NCI-H1417 (cell line): Measurements from ENCODE around the gene OR10W1.

Experiments used
- DNase-seq, 3 experiments: peaks; one replicate each; lab custom pipeline; 2025; lab: John Stamatoyannopoulos, UW

OR10W1 gene, protein sequence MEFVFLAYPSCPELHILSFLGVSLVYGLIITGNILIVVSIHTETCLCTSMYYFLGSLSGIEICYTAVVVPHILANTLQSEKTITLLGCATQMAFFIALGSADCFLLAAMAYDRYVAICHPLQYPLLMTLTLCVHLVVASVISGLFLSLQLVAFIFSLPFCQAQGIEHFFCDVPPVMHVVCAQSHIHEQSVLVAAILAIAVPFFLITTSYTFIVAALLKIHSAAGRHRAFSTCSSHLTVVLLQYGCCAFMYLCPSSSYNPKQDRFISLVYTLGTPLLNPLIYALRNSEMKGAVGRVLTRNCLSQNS

DNA sequence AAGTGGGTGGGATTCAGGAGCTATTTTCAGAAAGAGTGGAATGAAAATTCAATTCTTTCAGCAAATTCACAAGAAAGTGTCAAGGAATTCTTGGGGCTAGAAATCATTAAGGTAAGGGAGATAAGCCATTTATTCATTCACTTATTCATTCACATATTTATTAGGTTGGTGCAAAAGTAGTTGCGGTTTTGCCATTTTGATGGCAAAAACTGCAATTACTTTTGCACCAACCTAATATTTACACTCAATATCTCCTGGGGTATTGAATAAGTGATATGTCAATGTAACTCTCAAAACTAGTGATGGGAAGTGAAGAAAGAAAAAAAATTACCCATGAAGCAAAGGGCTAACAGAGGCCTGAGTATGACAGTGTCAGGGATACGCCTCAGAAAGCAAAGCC, at the start of gene OR10W1:
TSS of gene OR10W1 (minus strand) at position 119 of the 400 bp plus-strand sequence. CDS start 402 bp downstream, outside the sequence.
- no peak for DNase-seq

- no peak for DNase-seq
Observed at GRCh38 chr11:58316142-58316541, 48.1 kb upstream of the OR10W1 start.

DNA sequence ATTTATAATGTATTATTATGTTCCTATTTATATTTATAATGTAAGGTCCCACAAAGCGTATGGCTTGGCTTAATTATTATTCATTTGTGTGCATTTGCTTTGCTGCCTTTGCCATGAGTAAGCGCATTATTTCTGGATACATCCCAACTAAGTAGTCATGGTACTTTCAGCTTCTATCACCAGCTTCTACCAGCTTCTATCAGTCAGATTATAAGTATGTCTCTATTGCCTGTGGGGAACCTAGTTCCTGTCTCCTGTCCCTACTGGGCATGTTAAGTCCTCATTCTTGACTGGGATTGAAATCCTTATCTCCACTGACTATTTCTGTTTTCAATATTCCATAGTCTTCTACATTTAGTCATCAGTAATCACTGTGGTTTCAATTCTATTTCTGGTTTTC, 33.5 kb upstream of the OR10W1 start:
- DNase-seq, result no peak

GRCh38 chr11:58292017-58292416, 24.0 kb upstream of the OR10W1 start:
- no peak for DNase-seq

- no peak for DNase-seq
Observed at GRCh38 chr11:58289266-58289665, 21.2 kb upstream of the OR10W1 start.

GRCh38 chr11:58286249-58286648, 18.2 kb upstream of the OR10W1 start:
- peak in 2 of 3 experiments; percentile 2 to 11 for DNase-seq

- DNase-seq, result no peak
Observed at GRCh38 chr11:58285483-58286040, 17.5 kb upstream of the OR10W1 start.

- DNase-seq, result no peak
Observed at GRCh38 chr11:58276151-58276550, 8.1 kb upstream of the OR10W1 start.

GRCh38 chr11:58275002-58275401, 6.9 kb upstream of the OR10W1 start:
- DNase-seq, result no peak

DNA sequence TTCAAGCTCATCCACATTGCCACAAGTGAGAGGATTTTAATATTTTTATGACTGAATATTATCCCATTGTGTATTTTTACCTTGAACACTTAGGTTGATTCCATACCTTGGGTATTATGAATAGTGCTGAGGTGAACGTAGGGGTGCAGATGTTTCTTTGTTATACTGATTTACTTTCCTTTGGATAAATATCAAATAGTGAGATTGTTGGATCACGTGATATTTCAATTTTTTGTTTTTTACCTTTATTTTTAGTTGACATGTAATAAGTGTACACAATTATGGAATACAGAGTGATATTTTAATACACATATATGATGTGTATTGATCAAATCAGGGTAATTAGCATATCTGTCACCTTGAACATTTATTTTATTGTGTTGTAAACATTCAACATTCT, 8.1 kb downstream of the OR10W1 start:
- DNase-seq, result no peak

DNA sequence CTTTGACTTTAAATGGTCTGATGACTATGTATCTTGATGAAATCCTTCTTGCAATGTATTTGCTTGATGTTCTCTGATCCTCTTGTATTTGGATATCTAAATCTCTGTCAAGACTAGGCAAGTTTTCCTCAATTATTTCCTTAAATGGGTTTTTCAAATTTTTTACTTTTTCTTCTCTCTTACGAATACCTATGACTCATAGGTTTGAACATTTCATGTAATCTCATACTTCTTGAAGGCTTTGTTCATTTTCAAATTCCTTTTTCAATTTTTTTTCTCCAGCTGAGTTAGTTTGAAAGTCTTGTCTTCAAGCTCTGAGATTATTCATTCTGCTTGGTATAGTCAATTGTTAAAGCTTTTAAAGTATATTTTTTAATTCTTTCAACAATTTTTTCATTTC, 13.1 kb downstream of the OR10W1 start:
- DNase-seq, result no peak

DNA sequence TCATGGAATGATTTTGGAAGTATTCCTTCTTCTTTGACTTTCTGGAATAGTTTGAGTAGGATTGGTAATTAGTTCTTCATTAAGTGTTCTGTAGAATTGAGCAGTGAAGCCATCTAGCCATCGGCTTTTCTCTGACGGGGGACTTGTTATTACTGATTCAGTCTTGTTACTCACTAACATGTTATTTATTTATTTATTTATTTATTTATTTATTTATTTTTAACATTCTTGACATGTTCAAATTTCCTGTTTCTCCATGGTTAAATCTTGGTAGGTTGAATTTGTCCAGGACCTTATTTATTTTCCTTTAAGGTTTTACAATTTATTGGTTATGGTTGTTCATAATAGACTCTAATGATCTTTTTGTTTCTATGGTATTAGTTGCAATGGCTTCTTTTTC, 24.1 kb downstream of the OR10W1 start:
- DNase-seq, result no peak

DNA sequence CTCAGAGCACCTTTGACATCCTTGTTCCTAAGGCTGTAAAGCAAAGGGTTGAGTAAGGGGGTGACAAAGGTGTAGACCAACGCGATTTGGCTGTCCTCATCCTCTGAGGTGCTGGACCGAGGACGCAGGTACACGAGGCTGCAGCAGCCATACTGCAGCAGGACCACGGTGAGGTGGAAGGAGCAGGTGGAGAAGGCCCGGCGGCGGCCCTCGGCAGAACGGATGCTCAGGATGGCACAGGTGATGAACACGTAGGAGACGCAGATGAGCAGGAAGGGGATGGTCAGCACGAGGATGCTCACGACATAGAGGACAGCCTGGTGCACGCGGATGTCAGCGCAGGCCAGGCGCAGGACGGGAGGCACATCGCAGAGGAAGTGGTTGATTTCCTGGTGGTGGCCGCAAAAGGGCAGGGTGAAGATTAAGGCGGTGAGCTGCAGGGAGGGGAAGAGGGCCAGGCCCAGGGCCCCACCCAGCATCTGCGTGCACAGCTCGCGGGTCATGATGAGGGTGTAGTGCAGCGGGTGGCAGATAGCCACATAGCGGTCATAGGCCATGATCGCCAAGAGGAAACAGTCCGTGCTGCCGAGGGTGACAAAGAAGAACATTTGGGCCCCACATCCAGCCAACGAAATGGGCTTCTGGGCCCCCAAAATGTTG, 40.0 kb downstream of the OR10W1 start:
- no peak for DNase-seq

GRCh38 chr11:58222721-58223120, 45.3 kb downstream of the OR10W1 start:
- DNase-seq, result no peak
